ENCODE results near the gene MAP7.
A peak's percentile ranks its signal among the peaks of the same experiment; 100 is the strongest.

MAP7 gene

GRCh38 chr6:136510782-136511181 lies 39.4 kb downstream of the MAP7 start:
- H3F3A ChIP-seq (ENCODE audit: insufficient read depth, low read length), result no peaks in the 10 kb centered on the region
- no peaks in the 10 kb centered on the region for H3K4me1 ChIP-seq (ENCODE audit: low read length)
- no peak overlapping the region for H3K27ac ChIP-seq (ENCODE audit: low read length)
- peak; percentile 25 for DNase-seq
- no peak overlapping the region for H3K4me3 ChIP-seq (ENCODE audit: low read length)
- no peaks in the 10 kb centered on the region for H4K20me1 ChIP-seq (ENCODE audit: insufficient read depth, low read length)
- H3K27me3 ChIP-seq (replicated peaks; ENCODE audit: insufficient read depth, low read length), result no peaks in the 10 kb centered on the region
- H3K4me2 ChIP-seq (ENCODE audit: low read depth, low read length), result no peak overlapping the region
- TF ChIP-seq EZH2 (optimal IDR thresholded peaks at IDR 0.05; ENCODE audit: low read depth, low read length) (no peak), EZH2phosphoT487 (IDR thresholded peaks at IDR 0.05; ENCODE audit: low read length) (no peak), CTCF (IDR thresholded peaks at IDR 0.05; ENCODE audit: low read length) (no peak)
- no peaks in the 10 kb centered on the region for H3K36me3 ChIP-seq (replicated peaks; ENCODE audit: insufficient read depth, low read length)
- H3K9me2 ChIP-seq (replicated peaks; ENCODE audit: insufficient read depth, low read length), result no peaks in the 10 kb centered on the region
- no peak overlapping the region for H2AFZ ChIP-seq (ENCODE audit: low read length)
- no peaks in the 10 kb centered on the region for H3K9me3 ChIP-seq (replicated peaks; ENCODE audit: insufficient read depth, low read length)
- no peaks in the 10 kb centered on the region for H3K79me2 ChIP-seq (ENCODE audit: low read length)
- H3K9ac ChIP-seq (ENCODE audit: low read length), result no peak overlapping the region

DNA sequence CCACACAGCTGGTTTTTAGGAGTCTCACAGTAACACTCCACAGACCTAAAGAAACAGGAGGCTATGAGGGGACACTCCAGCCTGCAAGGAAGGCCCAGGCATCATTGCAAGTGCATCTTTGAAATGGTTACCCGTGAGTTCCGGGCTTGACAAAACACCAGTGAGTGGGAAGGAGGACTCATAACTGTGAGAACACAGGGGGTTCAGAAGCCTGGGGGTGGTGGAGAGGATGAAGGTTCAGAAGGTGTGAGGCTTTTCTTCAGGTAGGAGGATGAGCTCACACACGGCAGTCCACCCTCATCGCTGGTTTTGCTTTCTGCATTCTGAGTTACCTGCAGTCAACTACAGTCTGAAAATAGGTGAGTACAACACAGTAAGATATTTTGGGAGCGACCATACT lies 39.9 kb downstream of the MAP7 start:
- no peaks in the 10 kb centered on the region for H3K9me3 ChIP-seq (replicated peaks; ENCODE audit: insufficient read depth, low read length)
- no peak overlapping the region for H2AFZ ChIP-seq (ENCODE audit: low read length)
- H3K36me3 ChIP-seq (replicated peaks; ENCODE audit: insufficient read depth, low read length), result no peaks in the 10 kb centered on the region
- no peak for DNase-seq
- no peak overlapping the region for H3K4me3 ChIP-seq (ENCODE audit: low read length)
- H3K27me3 ChIP-seq (replicated peaks; ENCODE audit: insufficient read depth, low read length), result no peaks in the 10 kb centered on the region
- no peak overlapping the region for H3K9ac ChIP-seq (ENCODE audit: low read length)
- H3K79me2 ChIP-seq (ENCODE audit: low read length), result no peaks in the 10 kb centered on the region
- no peaks in the 10 kb centered on the region for H3K4me1 ChIP-seq (ENCODE audit: low read length)
- no peak overlapping the region for H3K27ac ChIP-seq (ENCODE audit: low read length)
- TF ChIP-seq CTCF (IDR thresholded peaks at IDR 0.05; ENCODE audit: low read length), result no peak
- no peak for TF ChIP-seq EZH2phosphoT487 (IDR thresholded peaks at IDR 0.05; ENCODE audit: low read length)
- no peak for TF ChIP-seq EZH2 (optimal IDR thresholded peaks at IDR 0.05; ENCODE audit: low read depth, low read length)
- H3K4me2 ChIP-seq (ENCODE audit: low read depth, low read length), result no peak overlapping the region
- H3F3A ChIP-seq (ENCODE audit: insufficient read depth, low read length), result no peaks in the 10 kb centered on the region
- H4K20me1 ChIP-seq (ENCODE audit: insufficient read depth, low read length), result no peaks in the 10 kb centered on the region
- no peaks in the 10 kb centered on the region for H3K9me2 ChIP-seq (replicated peaks; ENCODE audit: insufficient read depth, low read length)

DNA sequence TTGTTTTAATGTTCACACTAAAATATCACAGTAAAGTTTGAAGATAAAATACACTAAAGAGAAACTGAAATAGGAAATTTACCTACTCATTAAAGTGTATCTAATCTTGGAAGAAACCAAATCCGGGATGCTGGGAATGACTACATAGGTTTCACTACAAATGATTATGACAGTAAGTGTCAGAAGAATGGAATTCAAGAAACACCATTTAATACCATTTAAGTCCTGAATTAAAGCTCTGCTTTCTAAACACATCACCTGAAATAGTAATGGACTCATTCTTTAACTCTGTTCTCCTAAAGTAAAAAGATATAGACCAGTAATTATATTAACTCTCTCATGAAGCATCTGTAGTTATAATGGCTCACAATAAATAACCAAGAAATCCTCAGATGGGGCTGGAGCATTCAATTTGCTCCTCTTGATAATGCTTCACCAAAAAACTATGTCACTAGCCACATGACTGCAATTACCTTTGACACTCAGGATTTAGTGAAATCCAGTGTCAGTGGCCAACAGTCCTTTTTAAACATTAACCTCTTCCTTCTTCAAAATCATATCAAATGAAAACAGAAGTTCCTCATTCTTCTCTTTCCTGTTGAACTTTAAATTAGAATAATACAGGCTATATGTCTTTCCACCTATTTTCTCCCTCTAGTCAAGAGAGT lies 41.4 kb downstream of the MAP7 start:
- Histone ChIP-seq H3K27ac (ENCODE audit: low read length) (no peak overlapping the region), H3K4me1 (ENCODE audit: low read length) (0 out of 2 replicates have a peak, but pooled peaks cover under 1% of the 10 kb centered on the region), H3K9ac (ENCODE audit: low read length) (no peak overlapping the region), H3F3A (ENCODE audit: insufficient read depth, low read length) (no peaks in the 10 kb centered on the region), H3K4me3 (ENCODE audit: low read length) (no peak overlapping the region), H2AFZ (ENCODE audit: low read length) (no peak overlapping the region), H3K4me2 (ENCODE audit: low read depth, low read length) (no peak overlapping the region), H3K27me3 (replicated peaks; ENCODE audit: insufficient read depth, low read length) (no peaks in the 10 kb centered on the region), H3K9me2 (replicated peaks; ENCODE audit: insufficient read depth, low read length) (no peaks in the 10 kb centered on the region), H3K36me3 (replicated peaks; ENCODE audit: insufficient read depth, low read length) (no peaks in the 10 kb centered on the region), H3K9me3 (replicated peaks; ENCODE audit: insufficient read depth, low read length) (no peaks in the 10 kb centered on the region), H3K79me2 (ENCODE audit: low read length) (no peaks in the 10 kb centered on the region), H4K20me1 (ENCODE audit: insufficient read depth, low read length) (no peaks in the 10 kb centered on the region)
- DNase-seq, result no peak
- TF ChIP-seq CTCF (IDR thresholded peaks at IDR 0.05; ENCODE audit: low read length) (no peak), EZH2 (optimal IDR thresholded peaks at IDR 0.05; ENCODE audit: low read depth, low read length) (no peak), EZH2phosphoT487 (IDR thresholded peaks at IDR 0.05; ENCODE audit: low read length) (no peak)

Measured in MM.1S (cell line).